K562 (cell line): ENCODE measurements around the gene KLHL30.

Experiments used
- BRD9 ChIP-seq: fragments of 450-650 bp; IDR thresholded peaks from 2 replicates; pipeline ENCODE4 v1.6.1; 2018; ENCODE audit warnings: low read depth; ENCODE audit not compliant: partially characterized antibody
- CEBPB ChIP-seq: fragments of 450-650 bp; IDR thresholded peaks from 2 replicates; pipeline ENCODE4 v1.6.1; 2016; ENCODE audit warnings: missing genetic modification characterization, missing compliant biosample characterization
- FOS ChIP-seq: IDR thresholded peaks from 3 replicates; pipeline ENCODE4 v1.6.1; 2011; ENCODE audit not compliant: insufficient read length; ENCODE audit errors: extremely low read depth
- HDGF ChIP-seq: fragments of 450-650 bp; IDR thresholded peaks from 2 replicates; pipeline ENCODE4 v1.6.1; 2016
- KDM1A ChIP-seq, 2 experiments: fragments of 450-650 bp; IDR thresholded peaks; 2 replicates each; pipeline ENCODE4 v1.6.1; 2016; ENCODE audit warnings: mild to moderate bottlenecking in 2 of 2
- NFIX ChIP-seq: fragments of 250-450 bp; sonication (Bioruptor Pico); IDR thresholded peaks from 2 replicates; pipeline ENCODE4 v1.4.0; 2020; ENCODE audit warnings: low read depth, mild to moderate bottlenecking, moderate library complexity
- PHF8 ChIP-seq: fragments of 200-600 bp; sonication (generic); IDR thresholded peaks from 2 replicates; pipeline ENCODE4 v1.6.1; 2012; ENCODE audit warnings: mixed run types, mild to moderate bottlenecking, inconsistent platforms, low read length, moderate library complexity, borderline replicate concordance
- POLR2A ChIP-seq: fragments of 450-650 bp; conservative IDR thresholded peaks from 2 replicates; pipeline ENCODE4 v1.6.1; 2016
- TBP ChIP-seq: optimal IDR thresholded peaks from 2 replicates; pipeline ENCODE3; 2011; ENCODE audit warnings: low read depth, low read length, improper control_type of control experiment
- TGIF2 ChIP-seq: sonication (generic); formaldehyde crosslinking; IDR thresholded peaks from 2 replicates; pipeline ENCODE4 v1.8.1; 2022; ENCODE audit warnings: mild to moderate bottlenecking, missing genetic modification reagents, moderate library complexity
- ZNF740 ChIP-seq, 3 experiments: fragments of 200-800 bp in 1 of 3; sonication (Bioruptor generic) in 1 of 3; sonication (generic) in 1 of 3; formaldehyde crosslinking in 1 of 3; IDR thresholded peaks; 2 replicates each; pipeline versions ENCODE4 v1.6.1 to v1.8.0; 2016 to 2022; ENCODE audit warnings: mild to moderate bottlenecking in 2 of 3, missing compliant biosample characterization in 2 of 3, missing genetic modification characterization in 2 of 3, missing genetic modification reagents in 1 of 3

GRCh38 chr2:238166391-238167343 lies 28.2 kb downstream of the KLHL30 start:
- TF ChIP-seq HDGF: no peak
- TF ChIP-seq CEBPB: no peak
- TF ChIP-seq NFIX (CRISPR knock-in tag): no peak
- TF ChIP-seq PHF8: no peak
- no peak for TF ChIP-seq FOS
- no peak for TF ChIP-seq BRD9
- TF ChIP-seq ZNF740 (CRISPR knock-in tag; IDR thresholded peaks at IDR 0.05): no peak
- no peak for TF ChIP-seq ZNF740 (tag; IDR thresholded peaks at IDR 0.05)
- TF ChIP-seq POLR2A: no peak
- no peak for TF ChIP-seq TGIF2 (CRISPR knock-in tag)
- no peak for TF ChIP-seq TBP
- no peak for TF ChIP-seq KDM1A (IDR thresholded peaks at IDR 0.05)
